ENCODE measurements around the gene GEMIN5. TPM values are rescaled to one million over a fixed set of nuclear protein-coding genes. Genes with fewer than 3 reads are reported as not detected.

Gene GEMIN5
- total RNA-seq, 1 donor from 2014 or later, result 35.3 TPM

- Mint-ChIP-seq H3K36me3 (ENCODE audit: low read depth) (peaks cover 19% of the 10 kb centered on the region), H3K4me1 (peaks cover 6% of the 10 kb centered on the region), H3K9me3 (no peaks in the 10 kb centered on the region), H3K27ac (ENCODE audit: unreplicated experiment) (no peak overlapping the region), H3K4me3 (no peak overlapping the region), H3K27me3 (ENCODE audit: low read depth) (no peaks in the 10 kb centered on the region)
- no peak for DNase-seq (ENCODE audit: low read depth, low spot score)
- no peak for TF ChIP-seq CTCF (conservative IDR thresholded peaks at IDR 0.05)
Measured at GRCh38 chr5:154865466-154866184, 72.4 kb downstream of the GEMIN5 start.

GRCh38 chr5:154863291-154864080 is 74.5 kb downstream of the GEMIN5 start:
- no peaks in the 10 kb centered on the region for H3K9me3 Mint-ChIP-seq
- TF ChIP-seq CTCF (conservative IDR thresholded peaks at IDR 0.05), result no peak
- H3K27ac Mint-ChIP-seq (ENCODE audit: unreplicated experiment), result no peak overlapping the region
- DNase-seq (ENCODE audit: low read depth, low spot score), result no peak
- peaks cover 16% of the 10 kb centered on the region for H3K36me3 Mint-ChIP-seq (ENCODE audit: low read depth)
- H3K4me1 Mint-ChIP-seq, result peaks cover 24% of the 10 kb centered on the region
- H3K27me3 Mint-ChIP-seq (ENCODE audit: low read depth), result no peaks in the 10 kb centered on the region
- H3K4me3 Mint-ChIP-seq, result no peak overlapping the region

GRCh38 chr5:154862766-154863165 is 75.2 kb downstream of the GEMIN5 start:
- peaks cover 16% of the 10 kb centered on the region for H3K36me3 Mint-ChIP-seq (ENCODE audit: low read depth)

GRCh38 chr5:154861946-154862345 is 76.1 kb downstream of the GEMIN5 start:
- Mint-ChIP-seq H3K36me3 (ENCODE audit: low read depth) (peaks cover 13% of the 10 kb centered on the region), H3K9me3 (no peaks in the 10 kb centered on the region), H3K4me1 (peaks cover 28% of the 10 kb centered on the region), H3K27ac (ENCODE audit: unreplicated experiment) (peak overlapping the region; percentile 40), H3K27me3 (ENCODE audit: low read depth) (no peaks in the 10 kb centered on the region), H3K4me3 (peak overlapping the region; percentile 52)
- no peak for TF ChIP-seq CTCF (conservative IDR thresholded peaks at IDR 0.05)
- no peak for DNase-seq (ENCODE audit: low read depth, low spot score)

More at GRCh38 chr5:154862766-154863165, 75.2 kb downstream of the GEMIN5 start:
- peaks cover 24% of the 10 kb centered on the region for H3K4me1 Mint-ChIP-seq
- DNase-seq (ENCODE audit: low read depth, low spot score), result no peak
- no peak for TF ChIP-seq CTCF (conservative IDR thresholded peaks at IDR 0.05)
- no peak overlapping the region for H3K27ac Mint-ChIP-seq (ENCODE audit: unreplicated experiment)
- peak overlapping the region; percentile 14 for H3K4me3 Mint-ChIP-seq
- H3K27me3 Mint-ChIP-seq (ENCODE audit: low read depth), result no peaks in the 10 kb centered on the region
- no peaks in the 10 kb centered on the region for H3K9me3 Mint-ChIP-seq

- Mint-ChIP-seq H3K36me3 (ENCODE audit: low read depth) (peaks cover 13% of the 10 kb centered on the region), H3K27ac (ENCODE audit: unreplicated experiment) (no peak overlapping the region)
Measured at GRCh38 chr5:154860765-154861164, 77.2 kb downstream of the GEMIN5 start.

More at GRCh38 chr5:154860765-154861164, 77.2 kb downstream of the GEMIN5 start:
- DNase-seq (ENCODE audit: low read depth, low spot score), result no peak
- Mint-ChIP-seq H3K9me3 (no peaks in the 10 kb centered on the region), H3K4me3 (peak overlapping the region; percentile 100), H3K27me3 (ENCODE audit: low read depth) (no peaks in the 10 kb centered on the region), H3K4me1 (peaks cover 31% of the 10 kb centered on the region)
- TF ChIP-seq CTCF (conservative IDR thresholded peaks at IDR 0.05), result no peak
